HepG2 (cell line): ENCODE measurements around the gene NFIL3. TPM values are rescaled to one million over a fixed set of nuclear protein-coding genes. Genes with fewer than 3 reads are reported as not detected.

ENCODE experiments used
- CEBPB ChIP-seq: IDR thresholded peaks from 2 replicates; pipeline ENCODE4 v1.6.1; 2011; ENCODE audit warnings: low read depth, low read length, improper control_type of control experiment, borderline replicate concordance
- CEBPG ChIP-seq: IDR thresholded peaks from 2 replicates; pipeline ENCODE4 v1.6.1; 2016
- EP300 ChIP-seq, 3 experiments: sonication (generic) in 1 of 3; formaldehyde crosslinking in 1 of 3; IDR thresholded peaks; 2 replicates each; pipeline versions ENCODE4 v1.5.1 to v1.6.1; 2011 to 2020; ENCODE audit warnings: low read depth in 2 of 3, low read length in 2 of 3, borderline replicate concordance in 1 of 3, improper control_type of control experiment in 1 of 3, mild to moderate bottlenecking in 1 of 3, missing genetic modification reagents in 1 of 3, moderate library complexity in 1 of 3
- FOXA1 ChIP-seq, 2 experiments: fragments of 450-650 bp in 1 of 2; sonication (generic) in 1 of 2; formaldehyde crosslinking in 1 of 2; IDR thresholded peaks; 2 replicates each; pipeline versions ENCODE4 v1.4.0 to v1.6.1; 2016 to 2020; ENCODE audit warnings: missing genetic modification reagents in 1 of 2
- ISX ChIP-seq: sonication (generic); formaldehyde crosslinking; conservative IDR thresholded peaks from 2 replicates; pipeline ENCODE4 v1.5.0; 2020; ENCODE audit warnings: missing genetic modification reagents
- KLF6 ChIP-seq: IDR thresholded peaks from 2 replicates; pipeline ENCODE4 v1.8.0; 2016; ENCODE audit warnings: missing biosample characterization, missing genetic modification reagents
- MIXL1 ChIP-seq: IDR thresholded peaks from 2 replicates; pipeline ENCODE4 v1.6.1; 2016
- MXI1 ChIP-seq: IDR thresholded peaks from 3 replicates; pipeline ENCODE4 v1.6.1; 2012; ENCODE audit warnings: low read depth, low read length, inconsistent platforms, borderline replicate concordance
- RAD21 ChIP-seq: fragments of 450-650 bp; formaldehyde crosslinking; IDR thresholded peaks from 2 replicates; pipeline ENCODE4 v1.5.0; 2020; ENCODE audit warnings: mild to moderate bottlenecking
- SSRP1 ChIP-seq: IDR thresholded peaks from 2 replicates; pipeline ENCODE4 v1.6.1; 2016; ENCODE audit warnings: control low read depth
- THYN1 ChIP-seq: sonication (generic); formaldehyde crosslinking; IDR thresholded peaks from 2 replicates; pipeline ENCODE4 v1.8.1; 2023; ENCODE audit warnings: low read depth, mild to moderate bottlenecking, moderate library complexity, missing genetic modification reagents, borderline replicate concordance
- ZIK1 ChIP-seq: sonication (generic); formaldehyde crosslinking; IDR thresholded peaks from 2 replicates; pipeline ENCODE4 v1.5.0; 2020; ENCODE audit warnings: mild to moderate bottlenecking, low read depth, missing genetic modification reagents, borderline replicate concordance
- ZKSCAN8 ChIP-seq: IDR thresholded peaks from 2 replicates; pipeline ENCODE4 v1.6.1; 2016; ENCODE audit warnings: borderline replicate concordance, missing genetic modification reagents, missing compliant biosample characterization
- ZNF329 ChIP-seq: sonication (generic); formaldehyde crosslinking; IDR thresholded peaks from 2 replicates; pipeline ENCODE4 v1.9.0; 2021; ENCODE audit warnings: low read depth, mild to moderate bottlenecking, missing genetic modification reagents
- ZNF331 ChIP-seq: sonication (generic); formaldehyde crosslinking; IDR thresholded peaks from 2 replicates; pipeline ENCODE4 v1.4.0; 2020; ENCODE audit warnings: missing genetic modification reagents
- ZNF33A ChIP-seq: sonication (generic); formaldehyde crosslinking; IDR thresholded peaks from 2 replicates; pipeline ENCODE4 v1.5.1; 2020; ENCODE audit warnings: missing genetic modification reagents, mild to moderate bottlenecking, moderate library complexity, borderline replicate concordance
- ZNF367 ChIP-seq: sonication (generic); formaldehyde crosslinking; IDR thresholded peaks from 2 replicates; pipeline ENCODE4 v1.4.0; 2020; ENCODE audit warnings: missing genetic modification reagents, borderline replicate concordance
- ZNF558 ChIP-seq: sonication (generic); formaldehyde crosslinking; IDR thresholded peaks from 2 replicates; pipeline ENCODE4 v1.9.0; 2022; ENCODE audit warnings: mild to moderate bottlenecking, missing genetic modification reagents, borderline replicate concordance
- ZNF670 ChIP-seq: sonication (generic); formaldehyde crosslinking; IDR thresholded peaks from 2 replicates; pipeline ENCODE4 v1.8.0; 2022; ENCODE audit warnings: mild to moderate bottlenecking, missing genetic modification reagents, borderline replicate concordance
- polyA plus RNA-seq, 8 experiments: library from polyadenylated mRNA; depleted of rRNA in 3 of 8; stranded (reverse) in 7 of 8; unstranded in 1 of 8; fragments of >200 nt; fragmentation: Illumina TruSeq in 4 of 8; extraction: Trizol in 4 of 8; gene quantifications; 2 replicates each; pipeline versions ENCODE4 v1.2.1 to v1.2.3, GENCODE V29; 2011 to 2016; ENCODE audit warnings: low read depth in 4 of 8, missing spikeins in 1 of 8, mixed read lengths in 1 of 8; ENCODE audit not compliant: insufficient read depth in 1 of 8
- total RNA-seq, 5 experiments: library from RNA; depleted of rRNA; stranded (reverse); fragments of >200 nt; fragmentation: Illumina TruSeq; extraction: Trizol; gene quantifications; 2 replicates each; pipeline ENCODE4 v1.2.3, GENCODE V29; 2016; ENCODE audit warnings: low read depth in 1 of 5
- TF ChIP-seq, protein P1 (sequence below): sonication (generic); formaldehyde crosslinking; IDR thresholded peaks from 2 replicates; pipeline ENCODE4 v1.5.1; 2020; ENCODE audit warnings: missing genetic modification reagents, mild to moderate bottlenecking, borderline replicate concordance
- TF ChIP-seq, protein P2 (sequence below): IDR thresholded peaks from 2 replicates; pipeline ENCODE4 v1.6.1; 2012; ENCODE audit warnings: low read depth, low read length, improper control_type of control experiment
- TF ChIP-seq, protein P3 (sequence below): IDR thresholded peaks from 2 replicates; pipeline ENCODE4 v1.6.1; 2016; ENCODE audit warnings: low read depth
- TF ChIP-seq, protein P4 (sequence below): IDR thresholded peaks from 2 replicates; pipeline ENCODE4 v1.4.0; 2020; ENCODE audit warnings: mild to moderate bottlenecking, missing genetic modification reagents

NFIL3 gene
- total and polyA plus RNA-seq, 2 of the 13 experiments (the other 11 are each of a cell fraction or from before 2014, with no cell fraction given) = 46.6 to 54.2 TPM

DNA sequence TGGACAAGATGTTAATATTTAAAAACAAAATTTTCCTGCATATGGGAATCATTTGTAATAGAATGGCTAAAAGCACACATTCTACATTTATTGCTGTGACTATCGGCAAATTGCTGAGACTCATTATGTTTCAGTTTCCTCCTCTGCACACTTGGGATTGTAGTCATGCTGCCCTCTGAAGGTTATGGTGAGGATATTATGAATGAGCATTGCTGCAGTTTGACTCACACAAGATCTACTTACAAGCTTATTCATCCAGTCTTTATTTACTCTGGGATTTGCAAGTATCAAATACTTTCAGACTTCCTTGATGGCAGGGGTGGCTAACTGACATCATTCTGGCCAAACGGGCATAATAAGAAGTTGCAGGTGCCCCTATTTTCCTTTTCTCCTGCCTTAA is 9.5 kb upstream of the NFIL3 start (continued):
- TF ChIP-seq, protein P1, sequence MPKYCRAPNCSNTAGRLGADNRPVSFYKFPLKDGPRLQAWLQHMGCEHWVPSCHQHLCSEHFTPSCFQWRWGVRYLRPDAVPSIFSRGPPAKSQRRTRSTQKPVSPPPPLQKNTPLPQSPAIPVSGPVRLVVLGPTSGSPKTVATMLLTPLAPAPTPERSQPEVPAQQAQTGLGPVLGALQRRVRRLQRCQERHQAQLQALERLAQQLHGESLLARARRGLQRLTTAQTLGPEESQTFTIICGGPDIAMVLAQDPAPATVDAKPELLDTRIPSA (CRISPR knock-in tag) = no peak
- peak; percentile 24; the same call in 1 of the 2 replicates for TF ChIP-seq MIXL1 (CRISPR knock-in tag)
- TF ChIP-seq CEBPB = no peak
- no peak for TF ChIP-seq ZNF558 (CRISPR knock-in tag)
- TF ChIP-seq EP300 (IDR thresholded peaks at IDR 0.05; ENCODE audit: low read depth in 2 of 2, low read length in 2 of 2) = 0 out of 4 replicates have a peak, but pooled peaks of 1 of the 2 experiments have one; percentile 9
- no peak for TF ChIP-seq EP300 (CRISPR knock-in tag; IDR thresholded peaks at IDR 0.05; ENCODE audit: borderline replicate concordance)
- TF ChIP-seq, protein P2, sequence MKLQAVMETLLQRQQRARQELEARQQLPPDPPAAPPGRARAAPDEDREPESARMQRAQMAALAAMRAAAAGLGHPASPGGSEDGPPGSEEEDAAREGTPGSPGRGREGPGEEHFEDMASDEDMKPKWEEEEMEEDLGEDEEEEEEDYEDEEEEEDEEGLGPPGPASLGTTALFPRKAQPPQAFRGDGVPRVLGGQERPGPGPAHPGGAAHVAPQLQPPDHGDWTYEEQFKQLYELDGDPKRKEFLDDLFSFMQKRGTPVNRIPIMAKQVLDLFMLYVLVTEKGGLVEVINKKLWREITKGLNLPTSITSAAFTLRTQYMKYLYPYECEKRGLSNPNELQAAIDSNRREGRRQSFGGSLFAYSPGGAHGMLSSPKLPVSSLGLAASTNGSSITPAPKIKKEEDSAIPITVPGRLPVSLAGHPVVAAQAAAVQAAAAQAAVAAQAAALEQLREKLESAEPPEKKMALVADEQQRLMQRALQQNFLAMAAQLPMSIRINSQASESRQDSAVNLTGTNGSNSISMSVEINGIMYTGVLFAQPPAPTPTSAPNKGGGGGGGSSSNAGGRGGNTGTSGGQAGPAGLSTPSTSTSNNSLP = peak; percentile 48; the same call in 1 of the 2 replicates
- no peak for TF ChIP-seq ZNF670 (CRISPR knock-in tag)
- TF ChIP-seq SSRP1 (CRISPR knock-in tag) = no peak
- TF ChIP-seq THYN1 (CRISPR knock-in tag) = no peak
- no peak for TF ChIP-seq ZNF329
- no peak for TF ChIP-seq ZIK1
- 0 out of 2 replicates have a peak, but pooled peaks have one; percentile 39 for TF ChIP-seq RAD21
- no peak for TF ChIP-seq ISX (CRISPR knock-in tag)
- TF ChIP-seq ZNF33A (CRISPR knock-in tag) = no peak
- no peak for TF ChIP-seq ZNF331 (CRISPR knock-in tag)
- TF ChIP-seq, protein P3, sequence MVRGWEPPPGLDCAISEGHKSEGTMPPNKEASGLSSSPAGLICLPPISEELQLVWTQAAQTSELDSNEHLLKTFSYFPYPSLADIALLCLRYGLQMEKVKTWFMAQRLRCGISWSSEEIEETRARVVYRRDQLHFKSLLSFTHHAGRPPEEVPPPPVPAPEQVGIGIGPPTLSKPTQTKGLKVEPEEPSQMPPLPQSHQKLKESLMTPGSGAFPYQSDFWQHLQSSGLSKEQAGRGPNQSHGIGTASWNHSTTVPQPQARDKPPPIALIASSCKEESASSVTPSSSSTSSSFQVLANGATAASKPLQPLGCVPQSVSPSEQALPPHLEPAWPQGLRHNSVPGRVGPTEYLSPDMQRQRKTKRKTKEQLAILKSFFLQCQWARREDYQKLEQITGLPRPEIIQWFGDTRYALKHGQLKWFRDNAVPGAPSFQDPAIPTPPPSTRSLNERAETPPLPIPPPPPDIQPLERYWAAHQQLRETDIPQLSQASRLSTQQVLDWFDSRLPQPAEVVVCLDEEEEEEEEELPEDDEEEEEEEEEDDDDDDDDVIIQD (CRISPR knock-in tag) = no peak
- TF ChIP-seq MXI1 = no peak
- TF ChIP-seq ZKSCAN8 (CRISPR knock-in tag) = 0 out of 2 replicates have a peak, but pooled peaks have one; percentile 24
- TF ChIP-seq CEBPG (CRISPR knock-in tag) = no peak
- no peak for TF ChIP-seq FOXA1 (IDR thresholded peaks at IDR 0.05)
- TF ChIP-seq FOXA1 (CRISPR knock-in tag; IDR thresholded peaks at IDR 0.05) = 0 out of 2 replicates have a peak, but pooled peaks have one; percentile 4
- TF ChIP-seq KLF6 (CRISPR knock-in tag) = no peak
- TF ChIP-seq, protein P4, sequence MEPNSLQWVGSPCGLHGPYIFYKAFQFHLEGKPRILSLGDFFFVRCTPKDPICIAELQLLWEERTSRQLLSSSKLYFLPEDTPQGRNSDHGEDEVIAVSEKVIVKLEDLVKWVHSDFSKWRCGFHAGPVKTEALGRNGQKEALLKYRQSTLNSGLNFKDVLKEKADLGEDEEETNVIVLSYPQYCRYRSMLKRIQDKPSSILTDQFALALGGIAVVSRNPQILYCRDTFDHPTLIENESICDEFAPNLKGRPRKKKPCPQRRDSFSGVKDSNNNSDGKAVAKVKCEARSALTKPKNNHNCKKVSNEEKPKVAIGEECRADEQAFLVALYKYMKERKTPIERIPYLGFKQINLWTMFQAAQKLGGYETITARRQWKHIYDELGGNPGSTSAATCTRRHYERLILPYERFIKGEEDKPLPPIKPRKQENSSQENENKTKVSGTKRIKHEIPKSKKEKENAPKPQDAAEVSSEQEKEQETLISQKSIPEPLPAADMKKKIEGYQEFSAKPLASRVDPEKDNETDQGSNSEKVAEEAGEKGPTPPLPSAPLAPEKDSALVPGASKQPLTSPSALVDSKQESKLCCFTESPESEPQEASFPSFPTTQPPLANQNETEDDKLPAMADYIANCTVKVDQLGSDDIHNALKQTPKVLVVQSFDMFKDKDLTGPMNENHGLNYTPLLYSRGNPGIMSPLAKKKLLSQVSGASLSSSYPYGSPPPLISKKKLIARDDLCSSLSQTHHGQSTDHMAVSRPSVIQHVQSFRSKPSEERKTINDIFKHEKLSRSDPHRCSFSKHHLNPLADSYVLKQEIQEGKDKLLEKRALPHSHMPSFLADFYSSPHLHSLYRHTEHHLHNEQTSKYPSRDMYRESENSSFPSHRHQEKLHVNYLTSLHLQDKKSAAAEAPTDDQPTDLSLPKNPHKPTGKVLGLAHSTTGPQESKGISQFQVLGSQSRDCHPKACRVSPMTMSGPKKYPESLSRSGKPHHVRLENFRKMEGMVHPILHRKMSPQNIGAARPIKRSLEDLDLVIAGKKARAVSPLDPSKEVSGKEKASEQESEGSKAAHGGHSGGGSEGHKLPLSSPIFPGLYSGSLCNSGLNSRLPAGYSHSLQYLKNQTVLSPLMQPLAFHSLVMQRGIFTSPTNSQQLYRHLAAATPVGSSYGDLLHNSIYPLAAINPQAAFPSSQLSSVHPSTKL (CRISPR knock-in tag) = peak; percentile 35; the same call in 1 of the 2 replicates
- no peak for TF ChIP-seq ZNF367 (CRISPR knock-in tag)
